ENCODE measurements around the gene RANBP17. TPM values are rescaled to one million over a fixed set of nuclear protein-coding genes. Genes with fewer than 3 reads are reported as not detected.
"Not testable (repeated sequence)": the region's sequence is repeated elsewhere in the genome, so short reads cannot be mapped to it uniquely, and the experiment has no call there.

The RANBP17 gene
- 13.9 TPM for total RNA-seq

DNA sequence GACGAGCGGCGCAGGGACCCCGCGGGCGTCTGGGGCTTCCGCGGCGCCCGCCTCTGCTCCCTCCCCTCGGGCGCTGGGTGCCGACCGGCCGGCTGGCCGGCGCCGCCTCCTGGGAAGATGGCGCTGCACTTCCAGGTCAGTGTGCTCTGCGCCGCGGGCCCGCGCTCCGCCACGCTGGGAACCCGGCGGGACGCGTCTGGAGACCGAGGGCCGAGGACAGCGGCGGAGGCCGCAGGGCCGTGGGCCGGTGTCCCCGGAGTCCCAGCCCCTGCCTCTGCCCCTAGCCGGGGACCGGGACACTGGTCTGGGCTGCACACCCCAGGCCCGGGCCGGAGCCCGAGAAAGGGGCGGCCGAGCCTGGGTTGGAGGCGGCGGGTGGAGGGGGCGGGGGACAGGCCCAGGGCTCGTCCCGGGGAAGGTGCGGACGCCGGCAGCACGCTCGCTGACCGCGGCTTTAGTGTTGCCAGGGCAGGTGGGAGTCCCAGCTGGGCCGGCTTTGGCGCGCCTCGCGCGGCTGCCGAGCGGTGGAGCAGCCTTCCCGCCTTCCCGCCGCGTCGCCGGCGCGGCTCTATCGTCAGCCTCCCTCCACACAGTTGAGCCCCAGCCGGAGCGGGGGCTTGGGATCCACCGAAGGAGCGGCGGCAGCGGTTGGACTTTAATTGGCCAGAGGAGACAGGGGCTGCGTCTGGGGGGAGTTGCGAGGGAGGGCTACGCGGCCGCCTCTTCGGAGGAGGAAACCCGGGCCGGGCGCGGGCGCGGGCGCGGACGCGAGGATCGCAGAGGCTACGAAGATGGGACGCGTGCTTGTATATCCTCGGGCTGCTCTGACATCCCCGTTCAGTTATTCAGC is at the start of gene RANBP17:
Gene RANBP17 (plus strand): TSS at position 102 of the 850 bp plus-strand sequence.
- peak; percentile 40 for DNase-seq (ENCODE audit: low spot score)

DNA sequence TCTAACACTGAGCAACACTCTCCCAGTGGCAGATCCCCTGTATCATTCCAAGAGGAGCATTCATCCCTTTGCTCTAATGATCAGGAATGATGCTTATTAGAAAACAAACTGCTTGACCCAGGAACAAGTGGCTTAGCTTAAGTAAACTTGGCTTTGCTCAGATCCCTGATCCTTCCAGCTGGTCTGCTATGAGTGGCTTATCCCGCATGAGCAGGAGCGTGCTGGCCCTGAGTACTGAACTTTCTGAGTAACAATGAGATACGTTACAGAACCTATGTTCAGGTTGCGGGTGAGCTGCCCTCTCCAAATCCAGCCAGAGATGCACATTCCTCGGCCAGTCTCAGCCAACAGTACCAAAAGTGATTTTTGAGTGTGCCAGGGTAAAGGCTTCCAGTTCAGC is 48.6 kb upstream of the RANBP17 start:
- DNase-seq (ENCODE audit: low spot score): no peak

DNA sequence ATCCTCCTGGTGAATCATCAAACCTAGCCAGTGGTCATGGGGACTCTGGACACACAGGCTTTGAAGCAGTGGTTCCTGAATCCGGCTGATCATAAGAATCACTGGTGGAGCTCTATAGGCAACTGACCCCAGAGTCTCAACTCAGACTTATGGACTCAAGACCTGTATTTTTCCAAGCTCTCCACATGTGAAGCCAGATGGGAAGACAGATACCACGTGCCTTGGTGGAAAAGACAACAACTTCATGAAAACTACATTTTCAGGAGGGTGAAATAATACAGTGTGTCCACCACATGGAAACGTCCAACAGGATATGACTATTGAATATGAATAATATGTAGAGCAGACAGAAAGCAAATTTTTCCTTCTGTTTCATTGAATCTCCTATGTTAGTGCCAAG is 44.6 kb upstream of the RANBP17 start:
- no peak for DNase-seq (ENCODE audit: low spot score)

DNA sequence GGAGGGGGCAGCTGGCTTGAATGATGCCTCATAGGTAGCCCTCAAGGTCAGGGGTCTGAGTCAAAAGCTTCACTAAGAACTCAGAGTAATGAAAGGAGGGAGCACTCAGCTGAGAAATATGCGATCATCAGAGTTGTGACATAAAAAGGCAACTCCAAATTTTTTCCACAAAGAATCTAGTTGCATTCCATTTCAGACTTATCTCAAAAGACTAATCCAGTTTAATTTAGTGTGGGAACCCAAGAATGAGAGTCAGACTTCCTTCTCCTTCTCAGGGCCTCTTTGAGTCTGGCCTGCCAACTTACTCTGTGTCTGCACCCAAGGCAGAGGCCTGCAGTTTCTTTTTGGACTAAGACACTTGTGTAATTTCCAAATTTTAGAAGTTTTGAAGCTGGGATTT is 43.6 kb upstream of the RANBP17 start:
- DNase-seq (ENCODE audit: low spot score): no peak

DNA sequence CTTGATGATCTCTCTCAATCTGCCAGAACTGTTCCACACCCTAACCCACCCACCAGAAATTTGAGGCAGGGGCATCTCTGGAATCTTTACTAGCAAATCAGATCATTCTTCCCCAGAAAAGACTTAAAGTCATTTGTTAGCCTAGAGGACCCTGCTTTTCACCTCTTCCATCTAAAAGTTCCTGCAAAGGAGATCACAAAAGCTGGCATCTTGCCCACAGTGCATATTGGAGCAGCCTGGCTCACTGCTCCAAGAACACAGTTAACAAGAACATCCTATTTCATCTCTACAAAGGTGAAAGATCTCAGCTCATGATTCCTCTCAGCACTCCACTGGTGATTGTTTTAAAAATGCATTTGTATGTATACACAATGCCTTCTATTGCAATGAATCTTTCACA is 42.0 kb upstream of the RANBP17 start:
- no peak for DNase-seq (ENCODE audit: low spot score)

DNA sequence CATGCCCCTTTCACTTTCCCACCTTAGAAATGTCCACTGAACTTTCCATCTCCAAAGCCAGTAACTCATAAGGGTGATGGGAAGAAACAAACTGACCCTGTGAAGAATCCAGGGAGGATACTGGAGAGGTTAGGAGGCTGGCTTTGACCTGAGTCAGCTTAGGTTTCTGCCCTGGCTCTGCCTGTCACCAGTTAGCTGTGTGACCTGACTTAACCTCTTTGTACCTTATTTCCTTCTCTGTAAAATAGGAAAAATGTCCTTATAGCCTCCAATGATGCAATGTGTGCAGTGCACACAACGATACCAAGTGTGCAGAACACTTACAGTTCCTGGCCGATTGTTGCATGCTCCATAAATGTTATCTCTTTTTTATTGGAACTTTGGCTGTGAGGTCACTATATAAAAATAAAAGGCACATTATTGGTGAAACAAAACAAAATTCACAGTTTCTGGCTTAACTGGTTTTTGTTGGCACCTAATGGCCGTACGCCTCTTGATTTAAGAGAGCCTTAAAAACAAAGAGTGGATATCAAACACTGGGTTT is 40.5 kb upstream of the RANBP17 start:
- DNase-seq (ENCODE audit: low spot score): no peak

DNA sequence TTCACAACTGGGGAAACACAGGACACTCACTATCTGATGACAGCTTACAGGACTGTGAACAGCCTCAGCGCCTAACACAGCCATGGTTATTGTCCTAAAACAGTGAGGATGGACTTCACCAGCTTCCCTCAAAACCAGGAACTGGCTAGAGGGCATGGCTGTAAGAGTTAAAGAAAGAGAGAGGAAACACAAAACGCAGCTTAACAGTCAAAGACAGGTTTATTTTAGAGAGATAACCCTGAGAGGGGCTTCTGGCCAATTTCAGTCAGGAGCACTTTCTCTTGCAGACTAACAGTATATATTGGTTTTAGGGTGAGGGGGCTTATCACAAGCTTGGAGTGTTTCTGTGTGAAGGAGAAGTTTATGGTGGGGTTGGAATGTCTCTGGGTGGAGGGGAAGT is 35.7 kb upstream of the RANBP17 start:
- no peak for DNase-seq (ENCODE audit: low spot score)

DNA sequence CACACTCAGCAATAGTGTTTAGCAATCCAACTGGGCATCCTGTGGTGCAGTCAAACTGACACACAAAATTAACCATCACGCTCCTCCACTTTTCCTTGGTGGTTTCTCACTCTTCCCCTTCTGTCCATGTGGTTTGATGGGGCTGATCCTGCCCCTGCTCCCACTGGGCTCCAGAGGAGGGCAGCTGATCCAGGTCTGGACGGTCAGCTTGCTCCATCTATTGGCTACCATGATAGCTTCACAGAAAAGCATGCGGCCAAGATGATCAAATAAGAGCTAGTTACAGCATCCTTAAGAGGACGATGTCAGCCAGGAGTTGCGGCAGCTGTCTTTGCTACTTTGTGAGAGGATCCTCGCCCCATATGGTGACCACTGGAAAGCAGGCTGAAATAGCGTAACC is 29.6 kb upstream of the RANBP17 start:
- no peak for DNase-seq (ENCODE audit: low spot score)

DNA sequence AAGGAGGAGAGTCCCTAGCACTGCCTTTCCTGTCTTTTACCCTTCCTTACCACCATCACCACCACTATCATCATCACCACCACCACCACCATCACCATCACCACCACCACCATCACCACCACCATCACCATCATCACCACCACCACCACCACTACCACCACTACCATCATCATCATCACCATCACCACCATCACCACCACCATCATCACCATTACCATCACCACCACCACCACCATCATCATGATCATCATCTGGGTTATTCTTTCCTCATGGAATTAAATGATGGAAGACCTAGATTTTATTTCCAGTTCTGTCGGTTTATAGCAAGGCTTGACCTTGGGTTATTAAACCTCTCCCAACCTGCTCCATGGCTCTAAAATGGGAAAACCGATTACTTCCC is 27.8 kb upstream of the RANBP17 start:
- not testable (repeated sequence) for DNase-seq (ENCODE audit: low spot score)

DNA sequence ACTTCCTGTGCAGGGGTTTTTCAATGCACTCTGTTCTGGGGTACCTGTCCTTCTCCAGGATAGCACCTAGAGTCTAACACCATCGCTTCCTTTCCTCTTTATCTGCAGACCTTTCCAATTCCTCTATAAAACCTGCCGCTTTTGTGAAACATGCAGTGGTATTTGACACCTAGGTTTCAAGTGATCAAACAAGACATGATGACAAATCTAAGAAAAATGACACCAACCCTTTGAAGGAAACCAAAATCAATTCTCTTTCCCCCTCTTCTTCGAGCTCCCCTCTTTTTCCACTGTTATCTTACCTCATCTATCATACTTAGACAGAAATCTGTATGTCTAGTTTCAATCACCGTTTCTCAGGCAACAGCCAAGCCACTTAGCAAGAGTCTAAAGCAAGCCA is 25.6 kb upstream of the RANBP17 start:
- no peak for DNase-seq (ENCODE audit: low spot score)

DNA sequence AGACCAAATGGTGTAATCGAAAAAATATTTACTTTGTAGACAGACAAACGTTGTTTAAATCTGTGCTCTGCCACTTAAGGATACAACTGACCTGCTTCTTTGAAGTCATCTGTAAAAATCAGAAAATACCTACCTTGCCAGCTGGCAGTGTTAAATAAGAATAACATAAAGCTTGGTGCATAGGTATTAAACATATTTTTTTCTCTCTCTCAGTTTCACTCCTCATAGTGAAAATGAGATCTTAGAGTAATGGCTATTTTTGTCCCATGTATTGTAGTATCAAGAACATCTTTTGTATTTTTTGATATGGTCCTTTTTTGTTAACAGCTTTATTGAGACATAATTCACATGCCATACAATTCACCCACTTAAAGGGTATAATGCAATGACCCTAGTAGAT is 17.9 kb upstream of the RANBP17 start:
- DNase-seq (ENCODE audit: low spot score): no peak

DNA sequence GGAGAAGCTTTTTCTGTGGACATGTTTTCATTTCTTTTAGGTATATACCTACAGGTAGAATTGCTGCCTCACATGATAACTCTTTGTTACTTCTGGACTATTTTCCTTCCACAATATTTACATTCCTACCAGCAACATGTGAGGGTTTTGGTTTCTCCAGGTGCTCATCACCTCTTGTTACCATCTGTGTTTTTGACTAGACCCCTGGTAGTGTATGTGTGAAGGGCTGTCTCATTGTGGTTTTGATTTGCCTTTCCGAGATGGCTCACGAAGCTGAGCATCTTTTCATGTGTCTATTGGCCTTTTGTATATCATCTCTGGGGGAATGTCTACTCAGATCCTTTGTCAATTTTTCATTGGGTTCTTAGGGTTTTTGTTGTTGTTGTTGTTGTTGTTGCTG is 17.2 kb upstream of the RANBP17 start:
- DNase-seq (ENCODE audit: low spot score): no peak

DNA sequence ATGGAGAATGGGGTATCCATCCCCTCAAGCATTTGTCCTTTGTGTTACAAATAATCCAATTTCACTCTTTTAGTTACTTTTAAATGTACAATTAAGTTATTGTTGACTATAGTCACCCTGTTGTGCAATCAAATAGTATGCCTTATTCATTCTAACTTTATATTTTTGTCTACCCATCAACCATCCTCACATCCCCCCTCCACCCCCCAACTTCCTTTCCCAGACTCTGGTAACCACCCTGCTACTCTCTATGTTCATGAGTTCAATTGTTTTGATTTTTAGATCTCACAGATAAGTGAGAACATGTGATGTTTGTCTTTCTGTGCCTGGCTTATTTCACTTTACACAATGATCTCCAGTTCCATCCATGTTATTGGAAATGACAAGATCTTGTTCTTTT is 15.4 kb upstream of the RANBP17 start:
- no peak for DNase-seq (ENCODE audit: low spot score)

DNA sequence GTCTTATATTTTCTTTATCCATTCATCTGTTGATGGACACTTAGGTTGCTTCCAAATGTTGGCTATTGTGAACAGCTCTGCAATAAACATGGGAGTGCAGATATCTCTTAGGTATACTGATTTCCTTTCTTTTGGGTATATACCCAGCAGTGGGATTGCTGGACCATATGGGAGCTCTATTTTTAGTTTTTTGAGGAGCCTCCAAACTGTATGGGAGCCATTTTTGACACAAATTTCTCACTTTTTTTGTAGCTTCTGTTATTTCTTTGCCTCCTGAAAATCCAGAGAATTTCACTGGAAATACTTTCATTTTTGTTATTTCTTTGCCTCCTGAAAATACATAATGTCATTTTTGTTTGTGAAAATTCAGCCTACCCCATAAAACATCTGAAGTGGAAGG is 15.0 kb upstream of the RANBP17 start:
- DNase-seq (ENCODE audit: low spot score): no peak

DNA sequence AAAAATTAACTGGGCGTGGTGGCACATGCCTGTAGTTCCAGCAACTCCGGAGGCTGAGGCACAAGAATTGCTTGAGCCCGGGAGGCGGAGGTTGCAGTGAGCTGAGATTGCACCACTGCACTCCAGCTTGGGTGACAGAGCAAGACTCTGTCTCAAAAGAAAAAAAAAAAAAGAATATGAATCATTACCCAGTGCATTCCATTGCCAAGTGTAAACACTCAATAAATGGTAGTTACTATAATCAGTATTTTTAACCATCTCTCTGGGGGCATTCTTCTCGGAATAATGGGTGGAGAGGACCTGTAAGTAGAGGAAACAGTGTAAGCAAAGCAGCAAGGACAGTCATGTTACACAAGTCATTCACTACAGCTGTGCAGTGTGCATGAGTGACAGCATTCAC is 13.8 kb upstream of the RANBP17 start:
- DNase-seq (ENCODE audit: low spot score): no peak

DNA sequence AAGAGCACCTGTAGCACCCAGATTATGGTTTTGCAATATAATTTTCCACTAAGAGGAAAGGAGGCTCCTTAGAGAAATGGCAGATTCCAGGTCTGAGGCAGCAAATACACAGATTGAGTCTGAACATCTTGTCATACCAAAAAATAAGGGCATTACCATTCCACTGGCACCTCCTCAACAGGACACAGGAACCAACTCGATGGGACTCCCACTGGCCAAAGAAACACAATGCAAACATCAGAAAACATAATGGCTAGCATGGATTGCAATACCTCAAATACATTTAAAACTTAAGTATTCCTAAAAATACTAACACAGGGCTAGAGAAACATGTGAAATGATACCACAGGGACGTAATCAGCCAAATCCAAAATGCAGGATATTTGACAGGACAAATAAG is 12.4 kb upstream of the RANBP17 start:
- no peak for DNase-seq (ENCODE audit: low spot score)

DNA sequence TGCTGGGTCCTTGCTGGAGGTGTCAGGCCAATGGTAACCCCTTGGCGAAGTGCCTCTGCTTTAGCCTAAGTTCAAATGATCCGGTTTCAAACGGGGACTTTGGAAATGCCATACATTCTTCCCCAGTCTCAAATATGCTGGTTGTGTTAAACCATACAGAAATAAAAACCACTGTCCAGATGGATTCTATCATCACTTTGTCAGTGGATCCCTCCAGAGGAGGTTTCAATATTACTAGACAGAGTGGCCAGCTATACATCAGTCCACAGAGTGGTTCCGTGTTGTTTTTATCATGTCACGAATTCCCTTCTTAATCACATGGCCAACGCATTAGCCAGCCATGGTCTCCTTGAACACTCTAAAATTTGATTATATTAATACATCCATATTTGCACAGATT is 7.3 kb upstream of the RANBP17 start:
- DNase-seq (ENCODE audit: low spot score): no peak

DNA sequence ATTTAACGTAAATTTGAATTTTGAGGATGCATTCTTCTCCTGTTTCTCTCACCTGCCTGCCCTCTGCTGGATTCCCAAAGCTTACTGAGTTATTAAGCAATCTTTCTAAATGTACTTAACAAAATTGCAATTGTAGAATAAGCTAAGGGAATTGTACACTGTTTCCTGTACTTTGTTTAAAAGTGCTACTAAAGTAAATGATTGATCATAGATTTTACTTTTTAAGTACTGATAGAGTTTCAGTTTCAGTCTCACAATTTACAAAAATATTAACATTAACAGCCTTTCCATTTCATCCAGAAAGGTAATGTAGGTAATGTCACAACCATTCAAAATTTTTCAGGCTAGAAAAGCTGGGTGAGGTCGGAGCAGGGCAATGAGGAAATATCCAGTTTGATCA is 4.8 kb upstream of the RANBP17 start:
- no peak for DNase-seq (ENCODE audit: low spot score)

DNA sequence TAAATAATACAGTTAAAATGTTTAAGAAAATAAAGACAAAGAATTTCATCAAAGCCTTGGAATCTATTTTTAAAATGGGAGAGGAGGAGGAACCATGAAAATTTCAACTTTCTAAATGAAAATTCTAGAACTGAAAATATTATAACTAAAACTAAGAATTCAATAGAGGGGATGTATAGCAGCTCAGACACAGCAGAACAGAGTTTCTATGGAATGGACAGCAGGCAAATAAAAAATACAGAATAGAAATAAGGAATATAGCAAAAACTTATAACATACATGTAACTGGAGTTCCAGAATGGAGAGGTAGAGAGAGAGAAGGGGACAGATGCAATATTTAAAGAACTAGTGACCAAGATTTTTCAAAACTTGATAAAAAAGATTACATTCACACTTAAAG is 1.4 kb upstream of the RANBP17 start:
- no peak for DNase-seq (ENCODE audit: low spot score)

DNA sequence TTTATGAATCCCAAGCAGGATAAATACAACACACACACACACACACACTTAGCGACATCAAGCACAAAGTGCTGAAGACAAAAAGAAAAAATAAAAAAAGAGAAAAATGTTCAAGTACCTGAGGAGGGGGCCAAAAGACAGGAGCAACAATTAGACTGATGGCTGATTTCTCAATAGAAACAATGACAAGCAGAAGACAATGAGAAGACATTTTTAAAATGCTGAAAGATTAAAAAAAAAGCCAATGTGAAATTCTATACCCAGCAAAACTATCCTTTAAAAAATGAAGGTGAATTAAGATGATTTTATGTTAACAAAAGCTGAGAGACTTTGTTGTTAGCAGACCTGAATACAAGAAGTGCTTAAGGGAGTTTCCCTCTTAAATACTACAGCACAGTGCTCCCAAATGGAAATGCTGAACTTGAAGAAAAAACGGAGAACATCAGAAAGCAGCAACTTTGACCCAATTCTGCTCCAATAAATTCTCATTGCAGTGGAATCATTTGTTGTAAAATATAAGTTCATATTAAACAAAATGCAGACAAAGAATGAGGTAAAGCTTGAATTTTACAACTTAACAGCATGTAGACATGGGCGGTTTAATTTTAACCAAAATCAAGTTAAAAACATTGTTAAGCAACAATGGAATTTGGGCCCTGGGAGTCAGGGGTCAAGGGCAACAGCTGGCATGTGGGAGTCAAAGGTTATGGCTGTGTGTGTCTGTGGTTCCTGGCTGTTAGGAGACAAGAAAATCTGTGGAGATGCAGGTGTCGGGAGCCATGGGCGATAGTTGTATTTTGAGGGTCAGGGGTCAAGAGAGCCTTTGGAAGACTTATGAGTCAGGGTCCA is 776 bp upstream of the RANBP17 start:
- DNase-seq (ENCODE audit: low spot score): no peak

DNA sequence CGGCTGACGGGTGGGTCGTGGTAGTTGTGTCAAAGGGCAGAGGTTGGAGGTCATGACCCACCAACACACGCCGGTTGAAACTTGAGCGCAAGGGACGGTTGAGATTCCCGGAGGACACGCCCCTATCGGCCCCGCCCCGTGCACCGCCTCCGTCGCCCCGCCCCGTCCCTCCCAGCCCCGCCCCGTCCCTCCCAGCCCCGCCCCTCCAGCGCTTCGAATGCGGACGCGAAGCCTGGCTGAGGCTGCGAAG is 226 bp upstream of the RANBP17 start:
- no peak for DNase-seq (ENCODE audit: low spot score)

DNA sequence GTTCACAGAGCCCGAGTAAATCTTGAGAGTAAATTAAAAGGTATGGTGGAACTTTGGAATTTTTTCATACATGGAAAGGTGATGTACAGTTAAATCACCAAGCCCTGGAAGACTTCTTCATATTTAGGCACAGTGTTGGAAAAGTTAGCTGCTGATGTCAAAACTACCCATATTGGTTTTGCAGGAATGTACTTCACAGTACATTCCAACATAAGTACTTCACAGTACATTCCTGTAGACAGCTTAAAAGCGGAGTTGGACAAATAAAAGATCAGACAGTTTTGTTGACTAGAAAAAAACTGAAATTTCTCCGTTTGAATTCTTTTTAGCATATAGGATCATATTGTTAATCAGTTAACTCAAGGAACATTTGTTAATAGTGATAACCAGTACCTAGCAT is 1.8 kb downstream of the RANBP17 start:
- DNase-seq (ENCODE audit: low spot score): no peak

DNA sequence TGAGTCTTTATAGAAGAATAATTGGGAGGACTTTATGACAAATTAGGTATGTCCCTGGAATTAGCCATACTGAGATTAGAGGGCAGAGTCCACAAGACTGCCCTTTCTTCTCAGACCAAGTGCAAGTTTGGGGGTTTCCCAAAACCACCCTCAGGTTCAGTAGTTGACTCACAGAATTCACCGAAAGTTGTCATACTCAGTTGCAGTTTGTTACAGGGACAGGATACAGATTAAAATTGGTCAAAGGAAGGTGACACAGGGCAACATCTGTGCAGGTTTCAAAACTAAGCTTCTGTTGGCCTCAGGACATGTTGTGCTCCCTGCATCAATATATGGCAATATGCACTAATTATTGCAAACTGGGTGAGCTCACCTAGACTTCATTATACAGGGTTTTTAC is 3.8 kb downstream of the RANBP17 start:
- DNase-seq (ENCODE audit: low spot score): no peak

All from mucosa of gallbladder (tissue), 1 donor.